Stimulated activated CD4-positive, alpha-beta T cell treated with anti-CD3 and anti-CD28 coated beads, Interleukin-4, amount 100 ng/mL, for 24 hours (primary cell): ENCODE data around the gene ATP8A1.

Experiments used
- DNase-seq: peaks from one replicate; pipeline ENCODE4 v3.0.0-alpha.2; 2020

Gene ATP8A1

DNA sequence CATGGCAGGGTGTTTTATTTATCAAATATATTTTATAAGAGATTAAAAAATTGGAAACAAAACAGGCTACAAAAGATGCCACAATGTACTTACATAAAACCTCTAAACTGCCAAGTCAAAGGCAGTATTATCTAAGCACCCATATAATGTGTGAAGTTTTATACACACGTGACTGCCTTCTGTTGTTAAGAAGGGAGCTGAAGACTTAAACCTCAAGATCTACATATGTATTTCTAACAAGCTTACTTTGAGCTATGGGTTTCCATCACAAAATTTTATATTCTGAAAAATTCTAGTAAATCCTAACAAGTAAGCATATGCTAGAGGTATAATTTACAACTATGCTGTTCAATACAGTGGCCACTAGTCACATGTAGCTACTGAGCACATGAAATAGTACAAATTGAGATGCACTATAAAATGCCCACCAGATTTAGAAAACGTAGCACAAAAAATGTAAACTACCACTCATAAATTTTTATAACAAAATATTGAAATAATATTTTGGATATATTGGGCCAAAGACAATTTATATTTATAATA, 9.8 kb downstream of the ATP8A1 start:
- DNase-seq, result no peak

DNA sequence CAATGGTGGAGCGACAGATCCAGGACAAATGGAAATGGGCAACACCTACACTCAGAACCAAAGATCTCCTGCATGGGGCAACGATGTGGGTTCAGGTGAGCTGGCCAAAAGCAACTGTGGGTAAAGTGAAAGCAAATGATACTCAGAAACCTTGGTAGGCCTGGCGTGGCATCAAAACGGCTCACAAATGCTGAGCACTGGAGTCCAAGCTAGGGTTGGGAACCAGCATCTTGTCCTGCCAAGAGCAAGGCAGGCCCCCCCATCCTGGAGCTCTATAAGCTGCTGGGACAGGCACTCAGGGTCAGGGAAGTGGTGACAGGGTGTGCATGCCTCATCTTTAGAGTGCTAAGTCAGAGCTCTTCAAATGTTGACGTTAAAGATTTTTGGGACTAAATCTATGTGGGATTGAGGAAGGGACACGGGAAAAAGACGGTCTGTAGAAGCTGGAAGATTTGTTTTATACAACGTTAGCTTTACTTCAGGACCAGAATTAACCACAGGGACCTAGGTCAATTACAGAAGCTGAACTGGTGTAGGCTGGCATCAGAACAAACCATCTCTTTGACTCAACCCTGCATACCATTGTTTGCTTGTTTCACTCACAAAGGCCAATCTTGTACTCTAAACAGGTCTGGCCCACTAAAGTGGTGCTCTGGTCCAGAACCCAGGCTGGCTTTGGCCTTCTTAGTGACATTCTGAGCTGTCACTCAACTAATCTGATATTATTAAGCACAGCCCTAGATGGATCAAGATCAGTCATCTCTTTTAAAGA, 10.7 kb downstream of the ATP8A1 start:
- DNase-seq, result no peak

- no peak for DNase-seq
Measured at GRCh38 chr4:42644897-42645296, 12.0 kb downstream of the ATP8A1 start.

GRCh38 chr4:42643685-42644084, 13.2 kb downstream of the ATP8A1 start:
- no peak for DNase-seq

DNA sequence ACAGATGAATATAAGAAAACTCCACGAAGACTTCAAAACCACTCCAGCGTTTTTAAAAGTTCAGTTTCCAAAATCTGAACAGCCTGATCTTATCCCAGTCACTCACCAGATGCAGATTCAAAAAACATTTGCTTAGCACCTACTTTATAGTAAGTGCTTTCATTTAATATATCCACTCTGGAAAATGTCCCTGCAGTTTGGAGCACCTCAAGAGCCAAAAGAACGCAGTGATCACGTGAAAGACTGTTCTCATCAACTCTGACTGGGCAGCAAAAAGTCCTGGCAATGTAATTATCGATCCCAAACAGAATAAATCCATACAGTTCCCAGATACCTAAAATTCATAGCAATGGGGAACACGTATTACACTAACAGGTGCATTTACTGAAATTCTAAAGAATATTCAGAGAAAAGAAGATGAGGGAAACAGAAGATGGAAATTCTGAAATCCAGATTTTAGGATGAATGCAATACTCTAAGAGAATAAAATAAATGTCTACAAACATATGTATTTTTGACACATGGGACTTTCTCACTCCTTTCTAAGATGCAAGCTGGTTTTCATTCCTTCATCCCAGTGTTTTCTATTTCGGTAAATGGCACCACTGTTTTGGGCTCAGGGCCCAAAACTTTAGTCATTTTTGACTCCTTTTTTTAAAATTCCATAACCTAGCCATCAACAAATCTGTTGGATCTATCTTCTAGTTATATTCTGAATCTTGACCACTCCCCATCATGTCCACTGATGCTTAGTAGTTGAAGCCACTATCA, 13.9 kb downstream of the ATP8A1 start:
- no peak for DNase-seq

GRCh38 chr4:42642101-42642797, 14.7 kb downstream of the ATP8A1 start:
- DNase-seq, result no peak

- no peak for DNase-seq
Measured at GRCh38 chr4:42641656-42642055, 15.2 kb downstream of the ATP8A1 start.

DNA sequence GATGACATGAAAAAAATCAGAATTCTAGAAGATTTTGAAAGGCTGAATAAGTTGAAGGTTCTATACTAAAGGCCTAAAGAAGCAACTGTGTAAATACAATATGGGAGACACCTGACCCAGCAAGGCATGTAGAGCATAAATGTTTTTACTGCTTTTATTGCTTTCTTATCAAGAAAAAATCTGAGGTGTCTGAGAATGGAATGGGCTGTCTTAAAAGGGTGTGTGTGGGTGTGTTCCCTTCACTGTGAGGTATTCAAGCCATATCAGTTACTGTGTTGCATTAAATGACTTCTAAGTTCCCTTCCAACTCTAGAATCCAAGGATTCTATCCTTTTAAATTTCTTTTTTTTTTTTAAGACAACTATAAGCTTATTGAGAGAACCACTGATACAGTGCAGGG, 15.7 kb downstream of the ATP8A1 start:
- DNase-seq, result no peak

- DNase-seq, result no peak
Measured at GRCh38 chr4:42640613-42641012, 16.3 kb downstream of the ATP8A1 start.

DNA sequence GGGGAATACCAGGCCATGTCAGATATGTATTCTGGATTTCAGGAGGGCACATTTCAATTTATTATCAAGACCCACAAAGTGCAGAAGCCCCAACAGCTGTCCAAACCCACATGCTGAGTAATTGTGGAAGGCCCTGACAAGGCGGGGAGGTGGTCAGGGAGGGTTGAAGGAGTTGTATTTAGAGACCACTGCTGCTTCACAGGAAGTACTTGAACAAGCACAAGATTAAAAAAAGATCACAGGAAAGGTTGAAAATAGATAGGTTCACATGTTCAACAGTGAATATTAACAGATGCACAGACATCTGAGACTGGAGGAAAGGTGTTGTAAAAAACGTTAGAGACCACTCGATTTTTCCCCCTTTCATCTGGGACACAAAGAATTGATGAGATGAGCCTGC, 17.9 kb downstream of the ATP8A1 start:
- no peak for DNase-seq

DNA sequence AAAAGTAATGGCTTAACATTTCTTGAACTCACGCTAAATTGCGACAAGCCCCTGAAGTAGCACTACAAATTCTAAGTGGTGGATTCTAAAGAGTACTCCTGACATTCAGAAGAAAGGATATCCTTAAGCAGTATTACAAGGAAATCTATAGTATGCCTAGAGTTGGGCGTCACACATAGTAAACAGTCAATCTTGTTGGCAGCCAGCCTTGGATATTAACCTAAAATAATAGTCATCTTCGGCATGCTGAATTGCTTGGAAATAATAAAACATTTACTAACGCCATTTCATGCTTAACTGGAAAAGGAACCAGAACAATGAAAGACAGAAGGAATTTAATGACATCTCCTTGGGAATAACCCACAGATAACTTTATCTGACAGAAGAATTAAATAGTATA, 18.6 kb downstream of the ATP8A1 start:
- DNase-seq, result no peak

- no peak for DNase-seq
Measured at GRCh38 chr4:42637867-42638266, 19.0 kb downstream of the ATP8A1 start.

- DNase-seq, result no peak
Measured at GRCh38 chr4:42637104-42637503, 19.8 kb downstream of the ATP8A1 start.

DNA sequence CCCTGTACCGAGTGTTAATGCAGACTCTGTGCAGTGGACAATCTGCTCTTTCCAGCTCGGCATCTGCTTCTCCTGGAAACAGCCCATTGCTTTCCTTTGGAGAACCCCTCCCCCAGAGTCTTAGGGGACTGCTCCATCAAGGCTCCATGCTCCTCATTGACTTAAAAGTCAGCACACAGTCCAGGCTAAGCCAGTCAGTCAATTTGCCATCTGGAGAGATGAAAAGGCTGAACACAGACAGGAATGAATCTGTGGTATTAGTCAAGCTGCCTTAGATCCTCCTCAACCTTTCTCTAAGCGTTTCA, 20.3 kb downstream of the ATP8A1 start:
- DNase-seq, result no peak

DNA sequence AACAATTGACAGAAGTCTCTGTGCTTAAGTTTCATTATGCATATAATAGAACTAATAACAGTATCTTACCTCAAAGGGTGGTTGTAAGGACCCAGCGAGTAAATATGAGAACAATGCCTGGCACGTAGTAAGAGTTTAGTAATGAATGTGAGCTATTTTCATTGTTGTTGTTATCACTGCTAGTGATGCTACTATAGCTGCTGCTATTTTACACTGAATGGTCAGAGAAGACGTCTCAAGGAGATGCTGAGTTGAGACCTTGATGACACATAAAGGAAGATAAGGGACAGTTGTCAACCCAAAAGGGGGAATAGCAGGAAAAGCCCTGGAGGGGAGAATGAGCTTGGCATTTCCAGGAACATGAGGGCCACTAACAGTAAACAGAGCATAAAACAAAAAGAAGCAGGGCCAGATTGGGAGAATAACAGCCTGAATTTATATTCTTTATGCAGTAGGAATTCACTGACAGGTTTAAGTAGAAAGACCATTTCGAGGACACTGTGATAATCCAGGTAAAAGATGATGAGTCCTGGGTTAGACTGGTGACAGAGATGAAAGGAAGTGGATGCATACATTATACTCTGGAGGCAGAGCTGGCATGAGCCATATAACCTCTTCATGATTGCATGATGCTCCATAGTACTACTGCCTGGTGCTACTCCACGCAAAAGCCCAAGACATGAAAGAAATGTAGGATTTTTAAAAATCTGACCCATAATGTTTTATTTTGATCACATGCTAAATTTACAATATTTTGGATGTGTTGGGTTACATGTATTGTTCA, 23.1 kb downstream of the ATP8A1 start:
- DNase-seq, result no peak

DNA sequence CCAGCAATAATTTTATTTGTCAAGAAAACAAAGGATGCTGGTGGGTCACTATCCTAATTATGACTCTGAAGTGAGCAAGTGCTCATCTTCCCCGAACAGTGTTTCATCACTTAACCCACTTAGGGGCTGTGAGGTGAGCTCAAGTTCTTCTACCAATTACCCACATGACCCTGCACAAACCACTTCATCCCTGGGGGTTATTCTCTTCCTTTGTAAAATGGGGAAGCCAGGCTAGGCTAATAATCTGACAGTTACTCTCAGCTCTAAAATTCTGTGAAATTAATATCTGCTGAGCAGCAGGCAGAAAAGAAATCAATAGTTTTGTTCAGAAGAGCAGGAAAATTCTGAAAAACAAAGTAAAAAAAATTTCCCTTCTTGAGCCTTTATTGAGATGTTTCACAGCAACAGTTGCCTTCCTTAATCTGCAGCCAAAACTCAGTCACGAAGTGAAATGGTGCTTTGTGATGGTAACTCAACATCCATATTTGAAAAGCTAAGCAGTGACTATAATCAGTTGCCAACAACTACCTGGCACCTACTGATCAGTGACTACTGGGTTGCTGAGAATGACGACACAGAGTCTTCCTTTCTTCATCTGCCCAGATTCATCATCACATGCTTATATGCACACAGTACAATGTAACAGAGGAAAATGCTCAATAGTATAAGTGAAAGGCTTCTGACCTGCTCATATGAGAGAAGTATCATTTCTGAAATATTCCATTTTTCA, 24.1 kb downstream of the ATP8A1 start:
- DNase-seq, result no peak

DNA sequence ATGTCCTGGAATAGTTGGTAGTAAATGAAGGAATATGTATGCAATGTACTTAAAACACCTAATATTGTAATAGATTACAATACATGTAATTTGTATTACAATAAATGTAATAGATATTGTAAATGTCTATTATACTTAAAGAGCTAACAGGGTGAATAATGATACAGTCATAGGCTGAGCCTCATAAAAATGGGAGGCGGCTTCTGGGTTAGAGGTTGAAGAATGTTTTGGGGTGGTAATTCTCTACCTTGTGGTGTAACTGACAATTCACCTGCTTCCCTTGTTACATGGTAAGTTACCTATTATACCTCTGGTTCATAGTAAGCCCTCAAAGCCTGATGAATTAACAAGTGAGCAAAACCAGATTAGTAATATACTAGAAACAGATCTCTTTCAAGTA, 26.0 kb downstream of the ATP8A1 start:
- no peak for DNase-seq

DNA sequence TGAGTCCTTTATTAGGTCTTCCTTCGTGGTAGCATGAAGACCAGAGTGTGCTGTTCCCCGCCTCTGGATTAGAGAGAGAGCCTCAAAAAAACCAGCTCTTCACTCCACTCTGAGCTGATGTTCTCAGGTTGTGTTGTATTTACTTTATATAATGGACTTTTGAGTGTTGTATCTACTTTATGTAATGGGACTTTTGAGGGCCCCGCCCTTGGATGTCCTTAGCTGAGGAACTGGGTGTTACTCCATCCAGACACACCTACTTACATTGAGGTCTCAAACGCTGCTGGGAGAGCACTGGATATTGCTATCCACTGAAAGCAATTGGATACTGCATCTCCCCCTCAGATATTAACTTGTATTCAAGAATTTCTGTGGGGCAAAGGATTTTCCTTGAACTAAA, 28.2 kb downstream of the ATP8A1 start:
- DNase-seq, result no peak

DNA sequence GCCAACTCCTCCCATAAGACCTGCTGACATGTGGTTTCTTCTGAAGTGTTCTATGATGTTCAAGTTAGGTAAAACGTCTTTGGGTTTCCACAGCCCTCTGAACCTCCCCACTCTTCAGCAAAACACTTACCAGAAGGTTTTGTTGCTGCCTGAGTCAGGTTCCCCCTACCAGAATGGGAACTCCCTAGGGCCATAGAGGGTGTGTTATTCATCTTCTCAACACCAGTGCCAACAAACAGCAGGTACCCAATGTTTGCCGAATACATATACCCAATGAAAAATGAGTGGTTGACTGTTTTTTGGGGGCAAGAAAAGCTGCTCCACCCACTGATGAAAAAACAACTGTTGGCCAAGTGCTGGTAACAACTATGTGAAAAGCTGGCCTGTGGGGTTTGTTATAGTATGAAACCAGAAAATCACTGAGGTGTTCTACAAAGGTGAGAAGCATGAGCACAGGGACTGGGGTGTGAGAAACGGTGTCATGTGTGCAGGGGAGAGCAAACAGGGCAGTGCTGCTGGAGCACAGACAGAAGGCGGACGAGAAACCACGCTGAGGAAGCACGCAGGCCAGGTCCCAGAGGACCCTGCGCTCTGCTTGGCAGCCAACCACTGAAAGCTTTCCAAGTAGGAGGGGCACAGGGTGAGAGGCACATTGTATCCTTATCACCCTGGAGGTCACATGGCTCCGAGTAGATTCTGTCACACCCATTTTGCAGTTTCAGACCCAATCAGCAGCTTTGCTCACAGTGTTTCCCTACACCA, 28.8 kb downstream of the ATP8A1 start:
- peak; percentile 15 for DNase-seq

- DNase-seq, result no peak
Measured at GRCh38 chr4:42626629-42627146, 30.2 kb downstream of the ATP8A1 start.

DNA sequence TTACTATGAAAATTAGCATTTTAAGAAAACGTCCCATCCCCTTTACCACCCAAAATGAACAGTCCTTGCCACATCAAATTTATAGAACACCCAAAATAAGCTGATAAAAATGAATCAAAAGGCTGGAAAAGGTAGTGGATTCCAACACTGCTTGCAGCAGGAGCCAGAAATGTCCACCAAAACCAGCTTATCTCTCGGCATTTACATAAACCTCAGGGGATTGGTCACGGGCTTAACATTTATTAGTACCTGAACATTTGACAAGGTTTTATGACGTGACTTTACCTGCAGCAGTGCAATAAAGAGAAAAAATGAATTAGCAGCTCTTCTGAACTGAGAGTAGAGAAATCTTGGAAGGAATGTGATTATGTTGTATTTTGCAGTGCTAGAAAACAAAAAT, 31.6 kb downstream of the ATP8A1 start:
- no peak for DNase-seq
